Stimulated activated CD8-positive, alpha-beta memory T cell treated with anti-CD3 and anti-CD28 coated beads, Interleukin-4, amount 100 ng/mL, for 1 hour (primary cell): ENCODE measurements around the gene LRGUK.
"Not testable (repeated sequence)": the region's sequence is repeated elsewhere in the genome, so short reads cannot be mapped to it uniquely, and the experiment has no call there.

ENCODE experiments used
- DNase-seq, 2 donors: peaks; one replicate each; pipeline ENCODE4 v3.0.0-alpha.2; 2020; ENCODE audit warnings: low read depth in 2 of 2, low spot score in 1 of 2

LRGUK gene

GRCh38 chr7:134186027-134186426 lies 58.9 kb downstream of the LRGUK start:
- DNase-seq: no peak

GRCh38 chr7:134186801-134187200 lies 59.7 kb downstream of the LRGUK start:
- DNase-seq: no peak

GRCh38 chr7:134187893-134188292 lies 60.8 kb downstream of the LRGUK start:
- no peak for DNase-seq

- no peak for DNase-seq
Measured at GRCh38 chr7:134188311-134188710, 61.2 kb downstream of the LRGUK start.

GRCh38 chr7:134189559-134189958 lies 62.4 kb downstream of the LRGUK start:
- DNase-seq: no peak

GRCh38 chr7:134191876-134192275 lies 64.7 kb downstream of the LRGUK start:
- DNase-seq: no peak

- no peak for DNase-seq
Measured at GRCh38 chr7:134193240-134193639, 66.1 kb downstream of the LRGUK start.

- no peak for DNase-seq
Measured at GRCh38 chr7:134195252-134195651, 68.1 kb downstream of the LRGUK start.

- no peak for DNase-seq
Measured at GRCh38 chr7:134196439-134196838, 69.3 kb downstream of the LRGUK start.

GRCh38 chr7:134197345-134197744 lies 70.2 kb downstream of the LRGUK start:
- no peak for DNase-seq

- no peak for DNase-seq
Measured at GRCh38 chr7:134200970-134201369, 73.8 kb downstream of the LRGUK start.

GRCh38 chr7:134201569-134202261 lies 74.6 kb downstream of the LRGUK start:
- no peak for DNase-seq

GRCh38 chr7:134203186-134203889 lies 76.2 kb downstream of the LRGUK start:
- DNase-seq: no peak

- no peak for DNase-seq
Measured at GRCh38 chr7:134209322-134210015, 82.3 kb downstream of the LRGUK start.

GRCh38 chr7:134210227-134210626 lies 83.1 kb downstream of the LRGUK start:
- DNase-seq: no peak

GRCh38 chr7:134210976-134211663 lies 84.0 kb downstream of the LRGUK start:
- DNase-seq: no peak

GRCh38 chr7:134211817-134212216 lies 84.7 kb downstream of the LRGUK start:
- no peak for DNase-seq

- no peak for DNase-seq
Measured at GRCh38 chr7:134212576-134213546, 85.7 kb downstream of the LRGUK start.

- no peak for DNase-seq
Measured at GRCh38 chr7:134220236-134220635, 93.1 kb downstream of the LRGUK start.

GRCh38 chr7:134231296-134231695 lies 104.2 kb downstream of the LRGUK start:
- DNase-seq: not testable (repeated sequence)
